Measurements from ENCODE around the gene PRUNE1.

The PRUNE1 gene

DNA sequence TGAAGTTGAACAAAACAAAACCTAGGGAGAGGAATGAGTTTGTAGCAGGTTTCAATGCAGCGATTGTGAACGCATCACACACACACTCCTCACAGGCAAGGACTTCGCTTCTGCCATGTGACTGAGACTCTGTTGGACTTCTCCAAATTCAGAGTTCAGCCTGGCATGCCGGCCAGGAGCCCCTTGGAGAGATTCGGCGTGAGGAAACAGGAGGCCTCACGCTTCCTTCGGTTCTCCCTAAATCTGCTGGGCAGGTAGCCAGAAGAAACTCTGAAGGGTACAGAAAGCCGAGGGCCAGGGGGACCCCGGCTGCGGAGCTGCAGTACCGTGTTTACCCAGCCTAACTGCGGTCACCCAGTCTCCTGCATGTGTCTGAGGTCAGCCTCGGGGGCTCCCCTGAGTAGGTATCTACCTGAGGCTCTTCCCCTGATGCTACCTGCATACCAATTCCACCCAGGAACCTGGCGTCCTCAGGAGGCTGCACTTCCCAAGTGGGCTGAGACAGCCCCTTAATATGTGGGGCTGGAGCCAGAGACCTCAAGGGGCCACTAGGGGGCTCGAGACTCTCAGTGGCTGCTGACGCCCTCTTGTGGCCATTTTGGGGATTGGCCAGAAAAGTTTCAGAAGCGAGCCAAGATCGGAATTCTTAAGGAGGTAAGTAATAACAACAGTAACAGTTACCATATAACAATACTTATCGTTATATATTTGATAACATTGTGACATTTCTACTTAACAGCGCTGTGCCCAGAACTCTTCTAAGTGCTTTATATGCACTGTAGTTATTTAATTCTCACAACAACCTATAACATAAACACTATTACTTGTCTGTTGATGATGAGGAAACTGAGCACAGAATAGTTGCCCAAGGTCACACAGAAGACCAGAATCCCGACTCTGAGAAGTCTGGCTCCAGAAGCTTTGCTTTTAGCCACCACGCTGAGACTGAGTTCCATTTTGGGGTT is 28.9 kb upstream of the PRUNE1 start:
- DNase-seq (ENCODE audit: low spot score) = peak; percentile 92

DNA sequence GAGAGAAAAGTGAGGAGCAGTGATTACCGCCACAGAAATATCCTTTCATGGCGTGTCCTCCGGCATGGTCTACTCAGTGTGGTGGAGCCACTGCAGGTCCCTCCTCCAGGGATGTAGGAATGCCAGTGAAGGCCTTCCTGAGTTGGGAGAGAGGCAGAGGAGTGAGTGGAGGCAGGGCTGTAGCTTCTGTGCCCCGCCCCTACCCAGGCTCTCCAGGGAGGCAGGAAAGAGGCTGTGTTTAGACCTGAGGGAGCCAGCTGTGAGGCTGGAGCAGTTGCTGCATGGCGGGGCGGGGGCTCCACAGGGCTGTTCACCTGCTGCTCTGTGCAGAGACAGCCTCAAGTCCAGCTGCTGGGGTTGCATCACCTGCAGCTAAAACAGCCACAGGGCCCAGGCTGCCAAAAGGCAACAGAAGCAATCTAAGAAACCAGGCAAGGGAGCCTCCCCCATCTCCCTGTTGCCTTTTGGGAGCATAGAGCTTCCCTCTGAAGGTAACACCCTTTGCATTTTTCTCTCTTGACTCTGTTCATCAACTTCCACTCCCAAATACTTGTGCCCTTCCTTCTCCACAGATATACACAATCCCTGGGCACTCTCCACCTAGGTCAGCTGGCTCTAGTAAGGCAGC is 27.0 kb upstream of the PRUNE1 start:
- DNase-seq (ENCODE audit: low spot score) = no peak

GRCh38 chr1:150981805-150982712 is 26.2 kb upstream of the PRUNE1 start, which contains the start of gene ANXA9:
Gene ANXA9 (plus strand): TSS chr1:150982292. CDS start chr1:150983106, 814 bp downstream.
- no peak for DNase-seq (ENCODE audit: low spot score)

- no peak for DNase-seq (ENCODE audit: low spot score)
Measured at GRCh38 chr1:150985179-150985825, 22.9 kb upstream of the PRUNE1 start.

DNA sequence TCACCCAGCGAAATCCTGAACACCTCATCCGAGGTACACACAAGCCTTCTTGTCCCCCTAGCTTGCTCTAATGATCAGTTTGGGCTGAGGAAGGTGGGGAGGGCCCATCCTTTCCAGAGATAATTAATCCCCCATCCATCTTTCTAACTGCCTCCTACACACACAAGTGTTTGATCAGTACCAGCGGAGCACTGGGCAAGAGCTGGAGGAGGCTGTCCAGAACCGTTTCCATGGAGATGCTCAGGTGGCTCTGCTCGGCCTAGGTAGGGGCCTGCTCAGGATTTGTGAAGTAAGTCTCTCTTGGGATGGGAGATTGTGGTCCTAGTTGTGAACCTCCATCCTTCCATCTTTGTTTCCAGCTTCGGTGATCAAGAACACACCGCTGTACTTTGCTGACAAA is 20.3 kb upstream of the PRUNE1 start:
- no peak for DNase-seq (ENCODE audit: low spot score)

GRCh38 chr1:150992626-150993025 is 15.6 kb upstream of the PRUNE1 start:
- DNase-seq (ENCODE audit: low spot score) = no peak

DNA sequence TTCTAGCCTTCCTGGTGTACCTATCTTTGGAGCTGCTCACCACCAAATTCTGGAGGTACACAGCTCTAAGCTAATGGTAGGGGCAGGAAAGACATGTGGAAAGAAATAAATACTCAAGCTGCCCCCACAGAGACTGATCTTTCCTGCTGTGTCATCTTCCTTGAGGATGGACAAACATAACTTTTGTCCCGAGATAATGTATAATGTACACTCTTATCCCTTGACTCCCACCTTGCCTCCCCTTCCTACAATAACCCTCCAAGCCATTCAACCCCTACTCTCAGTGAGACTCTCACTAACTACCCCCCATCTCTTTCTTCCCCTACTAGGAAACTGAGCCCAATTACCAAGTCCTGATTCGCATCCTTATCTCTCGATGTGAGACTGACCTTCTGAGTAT is 14.0 kb upstream of the PRUNE1 start:
- no peak for DNase-seq (ENCODE audit: low spot score)

DNA sequence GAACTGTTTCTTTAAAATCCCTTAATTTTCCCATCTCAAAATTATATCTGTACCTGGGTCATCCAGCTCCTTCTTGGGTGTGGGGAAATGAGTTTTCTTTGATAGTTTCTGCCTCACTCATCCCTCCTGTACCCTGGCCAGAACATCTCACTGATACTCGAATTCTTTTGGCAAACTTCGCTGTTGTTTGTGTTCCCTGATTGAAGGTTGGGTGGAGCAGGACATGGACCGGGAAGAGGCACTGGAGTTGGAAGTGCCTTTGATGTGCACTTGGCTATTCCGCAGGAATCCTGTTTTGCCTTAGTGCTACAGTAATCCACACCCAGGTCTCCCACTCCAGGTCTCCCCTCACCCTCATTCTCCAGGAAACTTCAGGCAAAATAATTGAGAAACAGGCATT is 12.8 kb upstream of the PRUNE1 start:
- DNase-seq (ENCODE audit: low spot score) = no peak

DNA sequence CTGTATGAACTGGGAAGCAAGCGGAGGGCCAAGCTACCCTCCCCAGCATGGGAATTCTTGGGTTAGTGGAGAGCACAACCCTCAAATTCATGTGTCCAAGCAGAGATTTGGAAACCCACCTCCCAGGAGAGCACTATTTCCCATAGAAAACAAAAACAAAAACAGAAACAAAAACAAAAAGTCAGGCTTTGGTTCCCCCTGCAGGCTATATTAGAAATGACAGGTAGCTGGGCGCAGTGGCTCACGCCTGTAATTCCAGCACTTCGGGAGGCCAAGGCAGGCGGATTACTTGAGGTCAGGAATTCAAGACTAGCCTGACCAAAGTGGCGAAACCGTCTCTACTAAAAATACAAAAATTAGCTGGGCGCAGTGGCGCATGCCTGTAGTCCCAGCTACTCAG is 12.4 kb upstream of the PRUNE1 start:
- DNase-seq (ENCODE audit: low spot score) = peak; percentile 34

DNA sequence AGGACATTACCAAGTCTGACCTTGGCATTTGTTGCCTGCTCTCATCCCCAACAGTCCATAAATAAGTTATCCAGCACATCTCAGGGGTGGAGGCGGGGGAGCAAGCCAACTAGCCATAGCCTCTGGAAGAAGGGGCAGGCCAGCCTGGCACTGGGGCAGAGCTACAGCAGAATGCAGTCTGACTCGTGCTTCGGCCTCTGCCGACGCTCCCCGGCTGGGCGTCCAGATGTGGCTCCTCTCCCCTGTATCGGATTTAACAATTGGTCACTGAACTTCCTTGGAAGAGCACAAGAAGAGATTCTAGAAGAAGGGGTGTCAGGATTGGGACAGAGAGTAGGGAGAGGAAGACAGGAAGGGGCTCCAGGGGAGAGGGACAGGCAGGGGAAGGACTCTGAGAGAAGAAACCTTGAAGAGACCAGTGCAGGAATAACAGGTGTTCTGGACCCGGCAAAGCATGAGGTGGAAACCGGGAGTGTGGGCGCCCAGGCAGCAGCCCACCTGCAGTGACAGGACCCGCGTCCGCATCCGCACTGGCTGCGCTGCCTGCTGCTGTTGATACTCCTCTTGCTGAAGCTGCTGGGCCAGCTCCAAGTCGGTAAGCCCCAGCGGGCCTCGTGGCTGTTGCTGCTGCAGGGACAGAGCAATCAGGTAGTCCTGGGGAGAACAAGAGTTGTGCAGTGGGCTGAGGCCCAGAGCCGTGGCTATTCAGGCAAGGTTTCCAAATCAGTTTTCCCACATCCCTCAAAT is 10.9 kb upstream of the PRUNE1 start:
- DNase-seq (ENCODE audit: low spot score) = no peak

GRCh38 chr1:150997949-150998348 is 10.3 kb upstream of the PRUNE1 start:
- no peak for DNase-seq (ENCODE audit: low spot score)

DNA sequence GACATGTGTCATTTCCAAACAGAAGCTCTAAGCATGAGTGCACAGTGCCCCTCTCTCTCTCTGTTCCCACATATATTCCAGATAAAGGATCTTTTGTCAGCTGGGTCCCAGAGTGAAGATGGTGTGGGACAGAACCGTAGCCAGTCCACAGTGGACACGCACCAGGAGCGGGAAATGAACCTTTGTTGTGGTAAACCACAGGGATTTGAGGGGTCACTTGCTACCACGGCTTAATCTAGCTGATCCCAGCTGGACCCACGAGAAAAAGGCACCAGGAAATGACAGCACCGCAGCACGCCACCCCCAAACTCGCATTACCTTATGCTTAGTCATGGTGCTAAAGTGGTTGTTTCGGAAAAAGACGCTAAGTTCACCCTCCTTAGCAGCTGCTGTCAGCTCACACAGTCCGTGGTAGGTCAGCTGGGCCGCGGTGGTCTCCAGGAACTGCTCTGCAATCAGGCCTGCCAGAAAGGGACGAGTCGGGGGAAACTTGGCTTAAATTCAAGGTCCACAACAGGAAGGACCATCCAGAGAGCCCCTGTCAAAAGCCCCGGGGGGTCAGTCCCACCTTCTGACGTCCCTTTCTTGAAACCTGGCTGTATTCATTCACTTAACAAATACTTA is 9.1 kb upstream of the PRUNE1 start:
- DNase-seq (ENCODE audit: low spot score) = no peak

DNA sequence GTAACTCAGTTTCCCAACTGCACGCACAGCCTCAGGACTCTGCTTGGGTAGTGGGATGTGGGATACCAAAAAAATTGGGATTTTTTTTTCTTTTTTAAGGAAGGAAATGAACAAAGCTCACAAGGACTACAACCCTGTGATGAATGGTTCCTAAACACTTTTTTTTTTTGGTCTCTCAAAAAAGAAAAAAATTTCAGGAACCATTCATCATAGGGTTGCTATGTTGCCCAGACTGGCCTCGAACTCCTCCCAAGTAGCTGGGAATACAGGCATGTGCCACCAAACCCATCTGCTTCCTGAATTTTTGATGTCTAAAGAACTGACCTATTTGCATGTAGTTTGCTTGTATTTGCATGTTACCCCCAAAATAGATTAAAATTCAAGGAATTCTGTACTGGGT is 8.3 kb upstream of the PRUNE1 start:
- no peak for DNase-seq (ENCODE audit: low spot score)

DNA sequence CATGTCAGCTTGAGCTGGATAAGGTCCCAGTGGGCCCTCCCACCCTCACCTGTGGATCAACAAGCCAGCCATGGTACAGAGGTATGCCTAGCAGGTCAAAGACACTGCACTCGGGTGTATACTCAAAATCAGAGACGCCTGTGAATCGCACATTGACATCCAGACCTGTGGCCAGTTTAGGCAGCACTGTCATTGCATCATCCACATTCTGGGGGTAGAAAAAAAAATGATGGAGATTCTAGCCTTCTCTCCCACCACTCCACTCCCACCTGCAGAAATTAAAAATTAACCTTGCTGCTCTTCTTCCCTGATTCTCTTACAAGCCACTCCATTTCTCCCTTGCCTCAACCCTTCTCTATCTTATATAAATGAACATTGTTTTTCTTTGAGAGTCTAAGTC is 7.8 kb upstream of the PRUNE1 start:
- no peak for DNase-seq (ENCODE audit: low spot score)

DNA sequence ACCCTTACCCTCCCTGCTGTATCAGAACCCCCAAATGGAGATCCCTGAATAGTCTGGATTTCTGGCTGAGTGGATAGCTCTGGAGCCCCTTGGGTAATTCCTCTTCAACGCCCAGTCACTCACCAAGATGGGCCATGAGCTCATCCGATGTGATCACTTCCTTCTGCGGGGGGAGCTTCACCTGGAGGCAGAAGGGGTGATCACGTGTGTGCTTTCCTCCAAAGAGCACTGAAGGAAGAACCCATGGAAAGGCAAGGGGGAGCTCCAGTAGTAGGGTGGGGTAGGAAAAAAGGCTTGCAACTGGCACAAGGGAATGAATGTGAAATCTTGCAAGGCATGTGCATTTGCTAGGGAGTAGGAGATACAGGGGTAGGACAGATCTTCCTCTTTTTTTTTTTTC is 6.6 kb upstream of the PRUNE1 start:
- no peak for DNase-seq (ENCODE audit: low spot score)

DNA sequence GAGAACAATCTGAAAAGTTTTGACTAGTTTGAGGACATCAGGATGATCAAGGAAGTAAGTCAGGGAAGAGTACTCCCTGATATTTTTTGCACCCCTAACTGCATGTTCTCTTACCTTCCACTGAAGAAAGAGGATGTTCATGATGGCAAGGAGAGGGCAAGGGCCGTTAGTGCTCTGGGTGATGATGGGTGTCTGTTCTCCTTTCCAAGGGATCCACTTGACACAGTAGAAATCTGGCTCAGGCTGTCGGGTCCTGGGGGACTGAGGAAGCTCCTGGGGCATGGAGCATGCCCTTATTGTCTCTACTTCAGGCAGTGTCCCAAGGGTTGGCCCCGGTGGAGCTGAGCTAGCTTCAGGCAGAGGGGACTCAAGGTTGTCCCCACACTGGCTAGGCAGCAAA is 6.2 kb upstream of the PRUNE1 start:
- no peak for DNase-seq (ENCODE audit: low spot score)

- DNase-seq (ENCODE audit: low spot score) = no peak
Measured at GRCh38 chr1:151002611-151003010, 5.6 kb upstream of the PRUNE1 start.

GRCh38 chr1:151003180-151003579 is 5.1 kb upstream of the PRUNE1 start:
- no peak for DNase-seq (ENCODE audit: low spot score)

DNA sequence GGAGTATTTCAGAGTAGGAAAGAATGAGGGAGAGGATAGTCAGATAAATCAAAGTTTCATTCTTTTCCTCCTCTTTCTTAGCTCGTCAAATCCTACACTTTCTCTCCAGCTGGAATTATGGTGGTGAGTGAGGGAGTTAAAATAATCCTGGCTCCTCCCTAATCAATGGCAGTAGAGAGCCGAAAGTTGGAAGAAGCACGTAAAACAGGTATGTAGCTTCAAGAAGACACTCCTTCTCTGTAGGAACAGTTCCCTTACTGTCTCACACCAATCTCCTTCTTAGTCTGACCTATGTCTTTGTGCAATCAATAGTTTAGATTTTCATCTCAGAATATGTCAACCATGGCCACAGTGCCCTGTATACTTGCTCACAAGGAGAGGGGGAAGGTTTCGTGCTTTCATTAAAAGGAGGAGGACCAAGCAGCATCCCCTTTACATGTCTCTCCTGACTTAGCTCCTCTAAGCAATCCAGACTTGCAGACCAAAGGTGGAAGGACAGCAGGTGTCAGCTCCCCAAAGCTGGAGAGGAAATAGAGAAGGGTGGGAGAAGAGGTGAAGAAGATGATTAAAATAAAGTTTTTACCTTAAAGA is 2.4 kb upstream of the PRUNE1 start:
- no peak for DNase-seq (ENCODE audit: low spot score)
